GM12872 (cell line): ENCODE measurements around the gene ACSF2.

ENCODE experiments used
- TF ChIP-seq, protein P1 (sequence below): IDR thresholded peaks from 3 replicates; pipeline ENCODE4 v1.5.1; 2011; ENCODE audit warnings: low read depth, mild to moderate bottlenecking, low read length, moderate library complexity; ENCODE audit not compliant: insufficient read depth

The ACSF2 gene

DNA sequence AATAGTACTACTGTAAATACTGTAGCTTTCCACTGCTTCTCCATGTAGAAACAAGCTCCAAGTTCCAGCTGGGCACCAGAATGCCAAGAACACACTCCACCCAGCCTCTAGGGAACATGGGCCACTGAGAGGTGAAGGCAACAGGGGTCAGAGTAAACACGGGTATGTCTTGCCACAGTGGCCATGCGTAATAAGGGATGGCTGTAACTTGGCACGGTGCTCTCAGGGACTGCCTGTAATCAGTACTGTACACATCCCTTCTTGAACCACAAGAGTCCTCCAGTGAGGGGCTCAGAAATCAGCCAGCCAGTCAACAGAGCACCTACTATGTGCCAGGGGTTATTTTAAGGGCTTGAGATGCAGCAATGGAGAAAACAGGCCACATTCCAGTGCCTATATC is 39.5 kb upstream of the ACSF2 start:
- TF ChIP-seq, protein P1, sequence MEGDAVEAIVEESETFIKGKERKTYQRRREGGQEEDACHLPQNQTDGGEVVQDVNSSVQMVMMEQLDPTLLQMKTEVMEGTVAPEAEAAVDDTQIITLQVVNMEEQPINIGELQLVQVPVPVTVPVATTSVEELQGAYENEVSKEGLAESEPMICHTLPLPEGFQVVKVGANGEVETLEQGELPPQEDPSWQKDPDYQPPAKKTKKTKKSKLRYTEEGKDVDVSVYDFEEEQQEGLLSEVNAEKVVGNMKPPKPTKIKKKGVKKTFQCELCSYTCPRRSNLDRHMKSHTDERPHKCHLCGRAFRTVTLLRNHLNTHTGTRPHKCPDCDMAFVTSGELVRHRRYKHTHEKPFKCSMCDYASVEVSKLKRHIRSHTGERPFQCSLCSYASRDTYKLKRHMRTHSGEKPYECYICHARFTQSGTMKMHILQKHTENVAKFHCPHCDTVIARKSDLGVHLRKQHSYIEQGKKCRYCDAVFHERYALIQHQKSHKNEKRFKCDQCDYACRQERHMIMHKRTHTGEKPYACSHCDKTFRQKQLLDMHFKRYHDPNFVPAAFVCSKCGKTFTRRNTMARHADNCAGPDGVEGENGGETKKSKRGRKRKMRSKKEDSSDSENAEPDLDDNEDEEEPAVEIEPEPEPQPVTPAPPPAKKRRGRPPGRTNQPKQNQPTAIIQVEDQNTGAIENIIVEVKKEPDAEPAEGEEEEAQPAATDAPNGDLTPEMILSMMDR: no peak

DNA sequence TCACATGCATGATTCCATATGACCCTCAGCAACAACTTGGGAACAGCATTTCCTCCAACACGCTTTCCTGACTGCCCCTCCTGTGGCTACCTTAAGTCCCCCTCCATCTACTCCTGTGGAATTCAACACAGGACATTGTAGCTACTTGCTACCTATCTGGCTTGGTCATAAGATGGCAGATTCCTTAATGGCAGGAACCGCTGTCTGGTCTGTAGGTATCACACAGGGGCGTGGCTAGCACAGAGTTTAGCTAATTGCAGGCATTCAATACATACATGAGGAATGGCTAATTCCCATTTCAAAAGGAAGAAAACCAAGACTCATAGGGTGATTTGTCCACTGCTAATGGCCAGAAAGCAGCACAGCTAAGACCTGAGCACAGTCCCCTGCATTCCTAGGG is 37.3 kb upstream of the ACSF2 start:
- TF ChIP-seq, protein P1: no peak

DNA sequence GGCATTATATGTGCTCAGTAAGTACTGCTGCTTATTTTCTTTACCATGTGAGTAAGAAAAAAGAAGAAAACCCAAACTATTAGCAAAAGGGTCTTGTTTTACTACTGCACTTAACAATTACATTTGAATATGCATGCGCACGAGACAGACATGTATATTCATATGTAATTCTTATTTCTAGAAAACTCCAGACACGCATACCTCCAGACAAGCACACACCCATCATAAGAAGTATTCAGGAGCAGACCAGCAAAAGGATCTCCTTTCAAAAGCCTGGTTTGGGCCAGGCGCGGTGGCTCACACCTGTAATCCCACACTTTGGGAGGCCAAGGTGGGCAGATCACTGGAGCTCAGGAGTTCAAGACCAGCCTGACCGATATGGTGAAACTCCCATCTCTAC is 36.5 kb upstream of the ACSF2 start:
- TF ChIP-seq, protein P1: no peak

DNA sequence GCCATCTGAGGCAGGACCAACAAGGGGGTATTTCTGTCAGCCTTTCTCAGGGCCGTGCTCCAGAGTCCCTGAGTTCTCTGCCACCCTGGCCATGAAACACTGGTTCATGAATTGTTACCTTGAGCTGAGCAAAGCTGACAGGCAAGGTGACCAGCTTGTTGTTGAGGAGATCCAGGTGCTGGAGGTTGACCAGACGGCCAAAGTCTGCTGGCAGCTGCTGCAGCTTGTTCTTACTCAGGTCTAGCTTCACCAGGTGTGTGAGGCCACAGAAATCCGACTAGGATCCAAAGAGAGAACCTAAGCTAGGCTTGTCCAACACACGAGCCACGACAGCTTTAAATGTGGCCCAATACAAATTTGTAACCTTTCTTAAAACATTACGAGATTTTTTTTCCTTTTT is 33.4 kb upstream of the ACSF2 start:
- TF ChIP-seq, protein P1: no peak

DNA sequence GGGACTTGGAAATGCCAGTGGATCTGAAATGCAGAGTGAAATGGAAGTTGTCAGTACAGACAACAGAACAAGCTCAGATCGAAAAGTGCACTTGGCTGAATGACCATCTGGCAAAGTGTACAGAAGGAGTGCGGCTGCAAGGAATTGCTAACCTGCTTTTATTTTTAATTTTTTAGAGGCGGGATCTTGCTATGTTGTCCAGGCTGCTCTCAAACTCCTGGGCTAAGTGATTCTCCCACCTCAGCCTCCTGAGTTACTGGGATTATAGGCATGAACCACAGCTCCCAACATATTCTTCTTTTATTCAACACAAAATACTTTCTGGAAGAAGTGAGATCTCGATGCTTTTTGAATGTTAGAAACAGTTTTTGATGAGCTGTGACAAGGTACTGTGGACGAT is 32.3 kb upstream of the ACSF2 start:
- TF ChIP-seq, protein P1: no peak

DNA sequence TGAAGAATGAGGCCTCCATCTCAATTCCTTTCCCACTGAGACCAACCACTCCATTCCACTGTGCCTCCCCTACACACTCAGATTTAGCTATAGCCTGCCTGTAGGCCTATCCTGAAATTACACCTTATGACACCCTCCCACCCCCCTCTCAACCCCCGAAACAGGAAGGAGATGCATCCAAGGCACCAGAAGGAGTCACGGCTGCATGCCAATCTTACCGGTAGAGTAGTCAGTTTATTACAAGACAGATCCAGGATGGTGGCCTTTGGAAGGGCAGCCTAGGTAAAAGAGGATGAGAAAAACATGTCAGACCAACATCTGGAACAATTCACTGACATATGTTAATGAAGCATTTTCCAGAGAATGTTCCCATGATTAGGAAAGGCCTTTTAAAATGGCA is 31.3 kb upstream of the ACSF2 start:
- TF ChIP-seq, protein P1: no peak

DNA sequence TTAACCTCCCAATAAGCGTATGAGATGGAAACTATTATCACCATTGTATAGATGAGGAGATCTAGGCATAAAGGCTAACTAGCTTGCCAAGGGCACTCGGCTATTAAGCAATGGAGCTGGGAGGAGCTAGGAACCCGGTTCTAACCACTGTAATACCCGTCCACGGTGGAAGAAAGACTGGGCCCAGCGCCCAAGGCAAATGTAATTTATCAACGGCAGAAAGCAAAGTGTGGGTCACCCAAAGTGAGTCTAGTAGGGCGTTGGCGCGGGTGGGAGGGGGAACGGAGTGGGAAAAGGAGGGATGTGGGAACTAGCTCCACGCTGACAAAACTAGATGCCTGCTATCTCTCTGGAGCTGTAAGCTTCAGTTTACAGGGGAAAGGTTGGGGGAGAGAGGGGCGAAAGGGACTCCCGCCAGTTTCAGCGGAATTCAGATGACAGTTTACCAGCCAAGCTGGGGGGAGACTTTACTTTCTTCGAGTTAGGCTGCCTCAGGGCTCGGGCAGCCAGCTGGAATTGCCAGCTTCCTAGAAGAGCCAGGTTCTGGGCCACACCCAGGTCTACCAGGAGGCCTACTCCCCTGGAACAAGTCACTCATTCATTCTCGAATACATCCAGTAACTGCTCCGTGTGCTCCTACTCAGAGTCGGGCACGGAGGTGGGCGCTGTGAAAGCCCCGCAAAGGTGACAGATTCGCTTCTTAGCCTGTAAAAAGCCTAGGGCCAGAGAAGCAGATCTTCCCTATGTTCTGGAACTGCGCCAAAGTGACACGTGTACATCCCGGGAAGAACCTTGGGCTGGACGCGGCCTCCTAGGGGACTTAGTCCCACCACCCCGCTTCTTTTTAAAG is 29.5 kb upstream of the ACSF2 start:
- TF ChIP-seq, protein P1: no peak
